GM23338 (cell line): ENCODE results near the gene IL1RAPL2. TPM values are rescaled to one million over a fixed set of nuclear protein-coding genes. Genes with fewer than 3 reads are reported as not detected.

ENCODE experiments used
- ATAC-seq: fragments of 200-7000 bp; cut with Tn5 transposase; 3 replicates; pipeline ENCODE4 v1.9.1; 2020
- DNase-seq: peaks from one replicate; pipeline ENCODE4 v3.0.0-alpha.2; 2015; ENCODE audit warnings: low spot score
- H2AFZ ChIP-seq: fragments of 200-600 bp; sonication (generic); 2 replicates; pipeline ENCODE4 v1.8.0; 2016; ENCODE audit warnings: antibody characterized with exemption, mild to moderate bottlenecking, moderate library complexity
- H3F3A ChIP-seq: fragments of 200-600 bp; sonication (generic); replicated peaks from 2 replicates; pipeline ENCODE4 v1.8.0; 2017; ENCODE audit warnings: antibody characterized with exemption, mixed run types, low read depth
- H3K27ac ChIP-seq: fragments of 200-600 bp; sonication (generic); 2 replicates; pipeline ENCODE4 v1.6.1; 2016; ENCODE audit warnings: low read depth
- H3K27me3 ChIP-seq: fragments of 200-600 bp; sonication (generic); 2 replicates; pipeline ENCODE4 v1.8.0; 2016; ENCODE audit warnings: mild to moderate bottlenecking, mixed run types, moderate library complexity; ENCODE audit not compliant: insufficient read depth
- H3K36me3 ChIP-seq: fragments of 200-600 bp; sonication (generic); 2 replicates; pipeline ENCODE4 v1.8.0; 2016; ENCODE audit warnings: mild to moderate bottlenecking; ENCODE audit not compliant: insufficient read depth
- H3K4me1 ChIP-seq: fragments of 200-600 bp; sonication (generic); 2 replicates; pipeline ENCODE4 v1.8.0; 2016; ENCODE audit warnings: mild to moderate bottlenecking, moderate library complexity; ENCODE audit not compliant: insufficient read depth
- H3K4me2 ChIP-seq: fragments of 200-600 bp; sonication (generic); 2 replicates; pipeline ENCODE4 v1.7.1; 2017; ENCODE audit warnings: mixed run types
- H3K4me3 ChIP-seq: fragments of 200-600 bp; sonication (generic); 2 replicates; pipeline ENCODE4 v1.6.1; 2016; ENCODE audit warnings: mixed run types
- H3K79me2 ChIP-seq: fragments of 200-600 bp; sonication (generic); replicated peaks from 2 replicates; pipeline ENCODE4 v1.8.0; 2017; ENCODE audit warnings: mild to moderate bottlenecking; ENCODE audit not compliant: insufficient read depth
- H3K9me2 ChIP-seq: fragments of 200-600 bp; sonication (generic); 2 replicates; pipeline ENCODE4 v1.8.0; 2017; ENCODE audit not compliant: insufficient read depth
- H4K20me1 ChIP-seq: fragments of 200-600 bp; sonication (generic); replicated peaks from 2 replicates; pipeline ENCODE4 v1.8.0; 2017; ENCODE audit warnings: mild to moderate bottlenecking; ENCODE audit not compliant: insufficient read depth
- H3K27ac Mint-ChIP-seq: 2 replicates; pipeline ENCODE4 v1.8.0; 2020; ENCODE audit warnings: inconsistent platforms, mild to moderate bottlenecking, moderate library complexity, mixed read lengths
- H3K27me3 Mint-ChIP-seq: 3 replicates; pipeline ENCODE4 v1.8.0; 2022; ENCODE audit warnings: low read depth, mild to moderate bottlenecking, moderate library complexity, mixed read lengths, inconsistent platforms; ENCODE audit not compliant: insufficient read depth, poor library complexity
- H3K36me3 Mint-ChIP-seq: 3 replicates; pipeline ENCODE4 v1.8.0; 2021; ENCODE audit warnings: low read depth, mild to moderate bottlenecking, inconsistent platforms, moderate library complexity, mixed read lengths
- H3K4me1 Mint-ChIP-seq: 3 replicates; pipeline ENCODE4 v1.8.0; 2020; ENCODE audit warnings: mild to moderate bottlenecking, inconsistent platforms, mixed read lengths
- H3K4me3 Mint-ChIP-seq: 3 replicates; pipeline ENCODE4 v1.8.0; 2021; ENCODE audit warnings: moderate library complexity, mild to moderate bottlenecking, inconsistent platforms, mixed read lengths
- H3K9me3 Mint-ChIP-seq: 3 replicates; pipeline ENCODE4 v1.8.0; 2020; ENCODE audit warnings: moderate library complexity, mild to moderate bottlenecking, inconsistent platforms, mixed read lengths
- CREB1 ChIP-seq: fragments of 250-450 bp; sonication (Bioruptor Pico); IDR thresholded peaks from 2 replicates; pipeline ENCODE4 v1.5.0; 2020; ENCODE audit warnings: low read depth, mild to moderate bottlenecking, moderate library complexity
- EZH2 ChIP-seq: fragments of 200-600 bp; sonication (generic); IDR thresholded peaks from one replicate; pipeline ENCODE4 v1.8.0; 2017; ENCODE audit warnings: antibody characterized with exemption, mild to moderate bottlenecking, low read depth; ENCODE audit not compliant: unreplicated experiment
- EZH2phosphoT487 ChIP-seq: fragments of 200-600 bp; sonication (generic); IDR thresholded peaks from one replicate; pipeline ENCODE4 v1.8.1; 2018; ENCODE audit warnings: antibody characterized with exemption; ENCODE audit not compliant: unreplicated experiment
- JUNB ChIP-seq: IDR thresholded peaks from one replicate; pipeline ENCODE4 v1.6.1; 2016; ENCODE audit warnings: antibody characterized with exemption; ENCODE audit not compliant: unreplicated experiment
- POLR2AphosphoS5 ChIP-seq: IDR thresholded peaks from 2 replicates; pipeline ENCODE4 v1.6.1; 2016; ENCODE audit warnings: antibody characterized with exemption, low read depth
- STAT1 ChIP-seq: IDR thresholded peaks from one replicate; pipeline ENCODE4 v1.6.1; 2016; ENCODE audit warnings: antibody characterized with exemption; ENCODE audit not compliant: unreplicated experiment
- ZNF114 ChIP-seq: fragments of 250-450 bp; sonication (Bioruptor Pico); IDR thresholded peaks from 2 replicates; pipeline ENCODE4 v1.5.0; 2020; ENCODE audit warnings: mild to moderate bottlenecking, moderate library complexity
- ZNF331 ChIP-seq: fragments of 250-450 bp; sonication (Bioruptor Pico); IDR thresholded peaks from 2 replicates; pipeline ENCODE4 v1.5.0; 2020; ENCODE audit warnings: low read depth, mild to moderate bottlenecking, moderate library complexity
- polyA plus RNA-seq: library from polyadenylated mRNA; unstranded; fragments of >200 nt; fragmentation: Nextera tagmentation; extraction: Ambion mirVana; gene quantifications from 2 replicates; pipeline ENCODE4 v1.2.1, GENCODE V29; 2016
- total RNA-seq: library from RNA; depleted of rRNA; stranded (reverse); fragments of >200 nt; shearing (Covaris generic); gene quantifications from 2 replicates; pipeline ENCODE4 v1.2.3, GENCODE V29; 2014
- TF ChIP-seq, protein P1 (sequence below), 2 experiments: fragments of 200-600 bp in 1 of 2; sonication (generic) in 1 of 2; conservative IDR thresholded peaks; 2 replicates each; pipeline versions ENCODE4 v1.5.1 to v1.6.1; 2016 to 2017; ENCODE audit warnings: antibody characterized with exemption in 2 of 2, low read depth in 2 of 2, mild to moderate bottlenecking in 2 of 2, moderate library complexity in 1 of 2
- TF ChIP-seq, protein P2 (sequence below): IDR thresholded peaks from 2 replicates; pipeline ENCODE4 v1.6.1; 2016; ENCODE audit warnings: antibody characterized with exemption
- TF ChIP-seq, protein P3 (sequence below): fragments of 250-450 bp; sonication (Bioruptor Pico); IDR thresholded peaks from 2 replicates; pipeline ENCODE4 v1.5.0; 2020; ENCODE audit warnings: mild to moderate bottlenecking, moderate library complexity

The IL1RAPL2 gene
- total and polyA plus RNA-seq, 2 experiments from 2014 or later: 0.80 to 0.94 TPM

DNA sequence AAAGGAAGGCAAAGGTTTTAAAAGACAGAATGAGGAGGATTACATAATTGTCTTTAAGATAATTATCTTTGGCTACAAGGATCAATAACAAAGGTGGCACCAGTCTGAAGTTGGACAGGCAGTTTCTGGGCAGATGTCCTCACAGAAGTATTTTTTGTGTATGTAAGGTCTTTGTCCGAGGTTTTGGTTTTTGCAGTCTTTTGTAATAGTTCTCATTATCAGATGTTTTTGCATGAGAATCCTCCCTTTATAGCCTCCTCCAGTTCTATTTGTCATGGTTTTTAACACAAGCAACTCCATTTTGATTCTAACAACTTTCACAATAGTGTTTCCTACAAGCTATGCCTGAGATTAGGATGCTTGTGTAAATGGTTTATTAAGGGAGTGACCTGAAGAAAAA is 286.2 kb downstream of the IL1RAPL2 start:
- no peak overlapping the region for H3K4me3 Mint-ChIP-seq
- Histone ChIP-seq H3K4me1 (peaks cover 15% of the 10 kb centered on the region; the same call in 1 of the 2 replicates), H4K20me1 (no peaks in the 10 kb centered on the region), H3K4me2 (peak overlapping the region; percentile 62), H3K27ac (0 out of 2 replicates have a peak overlapping the region, but pooled peaks have one; percentile 42), H3K9me2 (no peaks in the 10 kb centered on the region), H2AFZ (no peak overlapping the region), H3K79me2 (no peaks in the 10 kb centered on the region), H3K36me3 (no peaks in the 10 kb centered on the region), H3K27me3 (no peaks in the 10 kb centered on the region), H3F3A (no peaks in the 10 kb centered on the region), H3K4me3 (no peak overlapping the region)
- no peak overlapping the region; the same call in 1 of the 2 replicates for H3K27ac Mint-ChIP-seq
- H3K4me1 Mint-ChIP-seq: peaks cover 14% of the 10 kb centered on the region
- H3K36me3 Mint-ChIP-seq: no peaks in the 10 kb centered on the region
- ATAC-seq (no peak), DNase-seq (no peak)
- TF ChIP-seq STAT1: no peak
- no peak for TF ChIP-seq ZNF114 (CRISPR knock-in tag)
- TF ChIP-seq, protein P1, sequence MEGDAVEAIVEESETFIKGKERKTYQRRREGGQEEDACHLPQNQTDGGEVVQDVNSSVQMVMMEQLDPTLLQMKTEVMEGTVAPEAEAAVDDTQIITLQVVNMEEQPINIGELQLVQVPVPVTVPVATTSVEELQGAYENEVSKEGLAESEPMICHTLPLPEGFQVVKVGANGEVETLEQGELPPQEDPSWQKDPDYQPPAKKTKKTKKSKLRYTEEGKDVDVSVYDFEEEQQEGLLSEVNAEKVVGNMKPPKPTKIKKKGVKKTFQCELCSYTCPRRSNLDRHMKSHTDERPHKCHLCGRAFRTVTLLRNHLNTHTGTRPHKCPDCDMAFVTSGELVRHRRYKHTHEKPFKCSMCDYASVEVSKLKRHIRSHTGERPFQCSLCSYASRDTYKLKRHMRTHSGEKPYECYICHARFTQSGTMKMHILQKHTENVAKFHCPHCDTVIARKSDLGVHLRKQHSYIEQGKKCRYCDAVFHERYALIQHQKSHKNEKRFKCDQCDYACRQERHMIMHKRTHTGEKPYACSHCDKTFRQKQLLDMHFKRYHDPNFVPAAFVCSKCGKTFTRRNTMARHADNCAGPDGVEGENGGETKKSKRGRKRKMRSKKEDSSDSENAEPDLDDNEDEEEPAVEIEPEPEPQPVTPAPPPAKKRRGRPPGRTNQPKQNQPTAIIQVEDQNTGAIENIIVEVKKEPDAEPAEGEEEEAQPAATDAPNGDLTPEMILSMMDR (conservative IDR thresholded peaks at IDR 0.05; ENCODE audit: low read depth in 2 of 2): no peak
- no peak for TF ChIP-seq EZH2phosphoT487
- no peaks in the 10 kb centered on the region for H3K9me3 Mint-ChIP-seq
- H3K27me3 Mint-ChIP-seq: no peaks in the 10 kb centered on the region

DNA sequence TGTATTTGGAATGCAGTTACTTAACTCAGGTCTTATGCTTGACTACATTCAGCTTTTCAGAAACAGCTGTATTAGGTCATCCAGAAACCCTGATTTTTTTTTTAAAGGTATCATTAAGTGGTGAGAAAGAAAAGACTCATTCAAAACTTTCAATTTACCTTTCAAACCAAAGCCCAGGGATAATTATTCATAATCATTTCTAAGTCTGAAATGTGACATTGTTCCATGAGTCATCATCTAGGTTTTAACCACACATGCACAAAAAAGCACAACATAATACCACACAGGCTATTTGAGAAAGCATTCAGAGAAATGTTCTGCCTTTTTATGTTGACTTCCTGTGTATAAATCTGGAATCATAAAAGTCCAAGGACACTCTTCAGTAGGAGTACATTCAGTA is 288.2 kb downstream of the IL1RAPL2 start:
- peaks cover 14% of the 10 kb centered on the region for H3K4me1 Mint-ChIP-seq
- H3F3A ChIP-seq: no peaks in the 10 kb centered on the region
- H3K36me3 ChIP-seq: no peaks in the 10 kb centered on the region
- H3K27ac Mint-ChIP-seq: no peak overlapping the region
- H2AFZ ChIP-seq: no peak overlapping the region
- ATAC-seq: no peak
- no peaks in the 10 kb centered on the region for H3K79me2 ChIP-seq
- no peaks in the 10 kb centered on the region for H3K9me2 ChIP-seq
- no peak overlapping the region for H3K4me3 ChIP-seq
- no peaks in the 10 kb centered on the region for H3K36me3 Mint-ChIP-seq
- H3K4me2 ChIP-seq: no peak overlapping the region
- no peak overlapping the region for H3K4me3 Mint-ChIP-seq
- peaks cover 15% of the 10 kb centered on the region; the same call in 1 of the 2 replicates for H3K4me1 ChIP-seq
- H3K27ac ChIP-seq: no peak overlapping the region
- no peak for DNase-seq
- no peaks in the 10 kb centered on the region for H3K27me3 Mint-ChIP-seq
- H3K27me3 ChIP-seq: no peaks in the 10 kb centered on the region
- H4K20me1 ChIP-seq: no peaks in the 10 kb centered on the region
- no peaks in the 10 kb centered on the region for H3K9me3 Mint-ChIP-seq
- TF ChIP-seq ZNF331 (CRISPR knock-in tag): no peak
- no peak for TF ChIP-seq JUNB
- TF ChIP-seq ZNF114 (CRISPR knock-in tag): no peak
- TF ChIP-seq POLR2AphosphoS5: no peak
- TF ChIP-seq EZH2: no peak
- TF ChIP-seq, protein P2, sequence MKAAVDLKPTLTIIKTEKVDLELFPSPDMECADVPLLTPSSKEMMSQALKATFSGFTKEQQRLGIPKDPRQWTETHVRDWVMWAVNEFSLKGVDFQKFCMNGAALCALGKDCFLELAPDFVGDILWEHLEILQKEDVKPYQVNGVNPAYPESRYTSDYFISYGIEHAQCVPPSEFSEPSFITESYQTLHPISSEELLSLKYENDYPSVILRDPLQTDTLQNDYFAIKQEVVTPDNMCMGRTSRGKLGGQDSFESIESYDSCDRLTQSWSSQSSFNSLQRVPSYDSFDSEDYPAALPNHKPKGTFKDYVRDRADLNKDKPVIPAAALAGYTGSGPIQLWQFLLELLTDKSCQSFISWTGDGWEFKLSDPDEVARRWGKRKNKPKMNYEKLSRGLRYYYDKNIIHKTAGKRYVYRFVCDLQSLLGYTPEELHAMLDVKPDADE: no peak
- TF ChIP-seq, protein P3, sequence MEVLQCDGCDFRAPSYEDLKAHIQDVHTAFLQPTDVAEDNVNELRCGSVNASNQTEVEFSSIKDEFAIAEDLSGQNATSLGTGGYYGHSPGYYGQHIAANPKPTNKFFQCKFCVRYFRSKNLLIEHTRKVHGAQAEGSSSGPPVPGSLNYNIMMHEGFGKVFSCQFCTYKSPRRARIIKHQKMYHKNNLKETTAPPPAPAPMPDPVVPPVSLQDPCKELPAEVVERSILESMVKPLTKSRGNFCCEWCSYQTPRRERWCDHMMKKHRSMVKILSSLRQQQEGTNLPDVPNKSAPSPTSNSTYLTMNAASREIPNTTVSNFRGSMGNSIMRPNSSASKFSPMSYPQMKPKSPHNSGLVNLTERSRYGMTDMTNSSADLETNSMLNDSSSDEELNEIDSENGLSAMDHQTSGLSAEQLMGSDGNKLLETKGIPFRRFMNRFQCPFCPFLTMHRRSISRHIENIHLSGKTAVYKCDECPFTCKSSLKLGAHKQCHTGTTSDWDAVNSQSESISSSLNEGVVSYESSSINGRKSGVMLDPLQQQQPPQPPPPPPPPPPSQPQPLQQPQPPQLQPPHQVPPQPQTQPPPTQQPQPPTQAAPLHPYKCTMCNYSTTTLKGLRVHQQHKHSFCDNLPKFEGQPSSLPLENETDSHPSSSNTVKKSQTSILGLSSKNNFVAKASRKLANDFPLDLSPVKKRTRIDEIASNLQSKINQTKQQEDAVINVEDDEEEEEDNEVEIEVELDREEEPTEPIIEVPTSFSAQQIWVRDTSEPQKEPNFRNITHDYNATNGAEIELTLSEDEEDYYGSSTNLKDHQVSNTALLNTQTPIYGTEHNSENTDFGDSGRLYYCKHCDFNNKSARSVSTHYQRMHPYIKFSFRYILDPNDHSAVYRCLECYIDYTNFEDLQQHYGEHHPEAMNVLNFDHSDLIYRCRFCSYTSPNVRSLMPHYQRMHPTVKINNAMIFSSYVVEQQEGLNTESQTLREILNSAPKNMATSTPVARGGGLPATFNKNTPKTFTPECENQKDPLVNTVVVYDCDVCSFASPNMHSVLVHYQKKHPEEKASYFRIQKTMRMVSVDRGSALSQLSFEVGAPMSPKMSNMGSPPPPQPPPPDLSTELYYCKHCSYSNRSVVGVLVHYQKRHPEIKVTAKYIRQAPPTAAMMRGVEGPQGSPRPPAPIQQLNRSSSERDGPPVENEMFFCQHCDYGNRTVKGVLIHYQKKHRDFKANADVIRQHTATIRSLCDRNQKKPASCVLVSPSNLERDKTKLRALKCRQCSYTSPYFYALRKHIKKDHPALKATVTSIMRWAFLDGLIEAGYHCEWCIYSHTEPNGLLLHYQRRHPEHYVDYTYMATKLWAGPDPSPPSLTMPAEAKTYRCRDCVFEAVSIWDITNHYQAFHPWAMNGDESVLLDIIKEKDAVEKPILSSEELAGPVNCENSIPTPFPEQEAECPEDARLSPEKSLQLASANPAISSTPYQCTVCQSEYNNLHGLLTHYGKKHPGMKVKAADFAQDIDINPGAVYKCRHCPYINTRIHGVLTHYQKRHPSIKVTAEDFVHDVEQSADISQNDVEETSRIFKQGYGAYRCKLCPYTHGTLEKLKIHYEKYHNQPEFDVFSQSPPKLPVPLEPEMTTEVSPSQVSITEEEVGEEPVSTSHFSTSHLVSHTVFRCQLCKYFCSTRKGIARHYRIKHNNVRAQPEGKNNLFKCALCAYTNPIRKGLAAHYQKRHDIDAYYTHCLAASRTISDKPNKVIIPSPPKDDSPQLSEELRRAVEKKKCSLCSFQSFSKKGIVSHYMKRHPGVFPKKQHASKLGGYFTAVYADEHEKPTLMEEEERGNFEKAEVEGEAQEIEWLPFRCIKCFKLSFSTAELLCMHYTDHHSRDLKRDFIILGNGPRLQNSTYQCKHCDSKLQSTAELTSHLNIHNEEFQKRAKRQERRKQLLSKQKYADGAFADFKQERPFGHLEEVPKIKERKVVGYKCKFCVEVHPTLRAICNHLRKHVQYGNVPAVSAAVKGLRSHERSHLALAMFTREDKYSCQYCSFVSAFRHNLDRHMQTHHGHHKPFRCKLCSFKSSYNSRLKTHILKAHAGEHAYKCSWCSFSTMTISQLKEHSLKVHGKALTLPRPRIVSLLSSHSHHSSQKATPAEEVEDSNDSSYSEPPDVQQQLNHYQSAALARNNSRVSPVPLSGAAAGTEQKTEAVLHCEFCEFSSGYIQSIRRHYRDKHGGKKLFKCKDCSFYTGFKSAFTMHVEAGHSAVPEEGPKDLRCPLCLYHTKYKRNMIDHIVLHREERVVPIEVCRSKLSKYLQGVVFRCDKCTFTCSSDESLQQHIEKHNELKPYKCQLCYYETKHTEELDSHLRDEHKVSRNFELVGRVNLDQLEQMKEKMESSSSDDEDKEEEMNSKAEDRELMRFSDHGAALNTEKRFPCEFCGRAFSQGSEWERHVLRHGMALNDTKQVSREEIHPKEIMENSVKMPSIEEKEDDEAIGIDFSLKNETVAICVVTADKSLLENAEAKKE (CRISPR knock-in tag): no peak
- TF ChIP-seq CREB1 (CRISPR knock-in tag): no peak
- TF ChIP-seq EZH2phosphoT487: no peak
- TF ChIP-seq, protein P1 (conservative IDR thresholded peaks at IDR 0.05; ENCODE audit: low read depth in 2 of 2): no peak
